Breast epithelium (tissue), 4 donors: ENCODE results near the gene MAPKAP1. TPM values are rescaled to one million over a fixed set of nuclear protein-coding genes. Genes with fewer than 3 reads are reported as not detected.

Source experiments
- DNase-seq, 2 donors: peaks; one replicate each; pipeline ENCODE4 v3.0.0-alpha.2; 2019; ENCODE audit warnings: low spot score in 2 of 2
- H3K27ac ChIP-seq, 2 donors: fragments of 200-600 bp; sonication (generic) in 1 of 2; one replicate each; pipeline ENCODE4 v1.5.1; 2016 to 2019; ENCODE audit warnings: mild to moderate bottlenecking in 1 of 2
- H3K27me3 ChIP-seq, 2 donors: fragments of 200-600 bp; sonication (generic) in 1 of 2; one replicate each; pipeline versions ENCODE4 v1.5.1 to v1.6.0; 2017 to 2019; ENCODE audit warnings: control low read depth in 1 of 2, mild to moderate bottlenecking in 1 of 2
- H3K36me3 ChIP-seq: fragments of 200-600 bp; one replicate; pipeline ENCODE4 v1.5.1; 2019
- H3K4me1 ChIP-seq, 2 donors: fragments of 200-600 bp; sonication (generic); one replicate each; pipeline ENCODE4 v1.5.1; 2016 to 2019; ENCODE audit warnings: control low read depth in 1 of 2
- H3K4me3 ChIP-seq, 3 donors: fragments of 200-600 bp; sonication (generic); 1 replicate in 2 of 3; 2 replicates in 1 of 3; pipeline ENCODE4 v1.5.1; 2016 to 2019; ENCODE audit warnings: mild to moderate bottlenecking in 3 of 3, moderate library complexity in 2 of 3
- H3K9me3 ChIP-seq, 2 donors: fragments of 200-600 bp; sonication (generic) in 1 of 2; one replicate each; pipeline ENCODE4 v1.5.1; 2016 to 2019; ENCODE audit warnings: control low read depth in 1 of 2
- POLR2A ChIP-seq: fragments of 450-650 bp; IDR thresholded peaks from one replicate; pipeline ENCODE4 v1.6.1; 2016; ENCODE audit warnings: antibody characterized with exemption, mild to moderate bottlenecking, moderate library complexity
- POLR2AphosphoS5 ChIP-seq, 3 donors: sonication (generic); formaldehyde crosslinking; IDR thresholded peaks; one replicate each; pipeline ENCODE4 v1.6.1; 2017; ENCODE audit warnings: antibody characterized with exemption in 3 of 3
- intact Hi-C: fragments of 100-400 bp; cut with DNase I; formaldehyde crosslinking; loops from one replicate; pipeline ENCODE4 v1.15.1; 2023; ENCODE audit warnings: low total_unique reads
- total RNA-seq, 3 donors: library from RNA; depleted of rRNA; stranded (reverse); fragments of >200 nt; gene quantifications; one replicate each; pipeline ENCODE4 v1.1.0, GENCODE V29; 2016
- TF ChIP-seq, protein P1 (sequence below), 3 donors: fragments of 450-650 bp; IDR thresholded peaks; one replicate each; pipeline ENCODE4 v1.5.1; 2016 to 2017; ENCODE audit warnings: antibody characterized with exemption in 3 of 3, mild to moderate bottlenecking in 3 of 3, moderate library complexity in 3 of 3

MAPKAP1 gene
- total RNA-seq, 3 donors from 2014 or later: 61.3 to 81.9 (median 78.6) TPM

- H3K4me3 ChIP-seq: no peak overlapping the region
- H3K27ac ChIP-seq: no peak overlapping the region
- TF ChIP-seq POLR2A (no peak), POLR2AphosphoS5 (IDR thresholded peaks at IDR 0.05) (no peak)
- TF ChIP-seq, protein P1, sequence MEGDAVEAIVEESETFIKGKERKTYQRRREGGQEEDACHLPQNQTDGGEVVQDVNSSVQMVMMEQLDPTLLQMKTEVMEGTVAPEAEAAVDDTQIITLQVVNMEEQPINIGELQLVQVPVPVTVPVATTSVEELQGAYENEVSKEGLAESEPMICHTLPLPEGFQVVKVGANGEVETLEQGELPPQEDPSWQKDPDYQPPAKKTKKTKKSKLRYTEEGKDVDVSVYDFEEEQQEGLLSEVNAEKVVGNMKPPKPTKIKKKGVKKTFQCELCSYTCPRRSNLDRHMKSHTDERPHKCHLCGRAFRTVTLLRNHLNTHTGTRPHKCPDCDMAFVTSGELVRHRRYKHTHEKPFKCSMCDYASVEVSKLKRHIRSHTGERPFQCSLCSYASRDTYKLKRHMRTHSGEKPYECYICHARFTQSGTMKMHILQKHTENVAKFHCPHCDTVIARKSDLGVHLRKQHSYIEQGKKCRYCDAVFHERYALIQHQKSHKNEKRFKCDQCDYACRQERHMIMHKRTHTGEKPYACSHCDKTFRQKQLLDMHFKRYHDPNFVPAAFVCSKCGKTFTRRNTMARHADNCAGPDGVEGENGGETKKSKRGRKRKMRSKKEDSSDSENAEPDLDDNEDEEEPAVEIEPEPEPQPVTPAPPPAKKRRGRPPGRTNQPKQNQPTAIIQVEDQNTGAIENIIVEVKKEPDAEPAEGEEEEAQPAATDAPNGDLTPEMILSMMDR (IDR thresholded peaks at IDR 0.05): no peak
- intact Hi-C loops: no loop called here
- H3K4me1 ChIP-seq: no peaks in the 10 kb centered on the region
- no peaks in the 10 kb centered on the region for H3K36me3 ChIP-seq
- no peak for DNase-seq
- no peaks in the 10 kb centered on the region for H3K27me3 ChIP-seq
- no peaks in the 10 kb centered on the region for H3K9me3 ChIP-seq
These were observed 89.9 kb downstream of the MAPKAP1 start for GRCh38 chr9:125617087-125617486.

DNA sequence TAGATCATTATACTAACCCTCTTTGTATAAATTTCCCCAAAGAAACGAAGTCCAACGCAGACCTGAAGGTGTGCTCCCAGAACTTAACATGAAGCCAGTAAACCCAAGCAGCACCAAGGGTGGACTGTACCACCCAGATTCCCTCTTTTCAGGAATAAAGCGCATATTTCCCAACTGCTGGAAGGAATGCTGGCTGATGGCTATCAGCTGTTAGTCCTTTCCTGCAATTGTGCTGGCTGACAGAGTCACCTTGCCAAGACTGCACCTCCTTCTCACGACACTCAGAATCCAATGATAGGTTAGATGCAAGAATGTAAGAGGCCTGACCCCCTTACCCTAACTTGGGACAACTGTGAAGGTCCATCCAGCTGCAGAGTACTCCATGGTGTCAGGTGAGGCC lies 93.9 kb downstream of the MAPKAP1 start:
- Histone ChIP-seq H3K27me3 (no peaks in the 10 kb centered on the region), H3K4me1 (no peaks in the 10 kb centered on the region), H3K9me3 (no peaks in the 10 kb centered on the region), H3K27ac (no peak overlapping the region), H3K36me3 (no peaks in the 10 kb centered on the region), H3K4me3 (no peak overlapping the region)
- no peak for DNase-seq
- TF ChIP-seq POLR2A: no peak
- TF ChIP-seq POLR2AphosphoS5 (IDR thresholded peaks at IDR 0.05): no peak
- TF ChIP-seq, protein P1 (IDR thresholded peaks at IDR 0.05): no peak
- intact Hi-C loops: no loop called here

DNA sequence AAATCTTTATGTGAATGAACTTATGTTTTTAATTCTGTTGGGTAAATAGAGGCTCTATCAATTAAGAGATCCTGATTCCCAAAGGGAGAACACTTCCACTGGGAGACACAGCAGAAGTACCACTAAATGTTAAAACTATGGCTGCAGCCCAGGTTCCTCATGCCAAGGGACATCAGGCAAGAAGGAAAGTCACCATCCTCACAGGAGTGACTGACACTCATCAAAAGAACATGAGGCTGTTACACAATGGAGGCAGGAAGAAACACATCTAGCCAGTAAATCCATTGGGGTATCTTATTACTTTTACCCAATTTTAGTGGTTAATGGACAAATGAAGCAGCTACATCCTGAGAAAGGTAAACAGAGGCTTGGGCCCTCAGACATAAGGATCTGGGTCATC lies 94.4 kb downstream of the MAPKAP1 start:
- no peak overlapping the region for H3K27ac ChIP-seq
- no peaks in the 10 kb centered on the region for H3K4me1 ChIP-seq
- TF ChIP-seq, protein P1 (IDR thresholded peaks at IDR 0.05): no peak
- TF ChIP-seq POLR2A: no peak
- no peak for TF ChIP-seq POLR2AphosphoS5 (IDR thresholded peaks at IDR 0.05)
- no peaks in the 10 kb centered on the region for H3K36me3 ChIP-seq
- no peak overlapping the region for H3K4me3 ChIP-seq
- intact Hi-C loops: no loop called here
- no peaks in the 10 kb centered on the region for H3K9me3 ChIP-seq
- no peak for DNase-seq
- H3K27me3 ChIP-seq: no peaks in the 10 kb centered on the region

- Histone ChIP-seq H3K36me3 (no peaks in the 10 kb centered on the region), H3K27ac (no peak overlapping the region), H3K9me3 (no peaks in the 10 kb centered on the region), H3K4me3 (no peak overlapping the region), H3K27me3 (no peaks in the 10 kb centered on the region), H3K4me1 (no peaks in the 10 kb centered on the region)
- TF ChIP-seq POLR2A (no peak), POLR2AphosphoS5 (IDR thresholded peaks at IDR 0.05) (no peak)
- TF ChIP-seq, protein P1 (IDR thresholded peaks at IDR 0.05): no peak
- DNase-seq: no peak
- intact Hi-C loops: no loop called here
These were observed 95.8 kb downstream of the MAPKAP1 start for GRCh38 chr9:125611121-125611765.

DNA sequence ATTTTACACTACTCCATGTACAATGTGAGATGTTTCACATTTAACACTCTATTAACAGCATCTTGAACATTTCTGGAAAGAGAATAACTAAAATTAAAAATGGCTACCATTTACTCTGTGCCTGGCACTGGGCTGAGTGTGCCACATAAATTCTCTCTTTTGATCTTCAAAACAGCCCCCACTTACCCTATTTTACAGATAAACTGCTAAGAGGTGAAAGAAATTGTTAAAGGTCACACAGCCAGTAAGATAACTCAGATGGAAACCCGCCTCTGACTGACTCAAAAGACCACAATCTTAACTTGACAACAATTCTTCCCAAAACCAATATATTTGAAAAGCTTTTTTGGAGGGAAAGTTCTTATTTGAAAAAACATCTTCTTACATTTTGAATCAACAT lies 97.3 kb downstream of the MAPKAP1 start:
- TF ChIP-seq, protein P1 (IDR thresholded peaks at IDR 0.05): no peak
- TF ChIP-seq POLR2AphosphoS5 (IDR thresholded peaks at IDR 0.05): no peak
- no peak for TF ChIP-seq POLR2A
- intact Hi-C loops: no loop called here
- no peak overlapping the region for H3K4me3 ChIP-seq
- H3K27me3 ChIP-seq: no peaks in the 10 kb centered on the region
- no peaks in the 10 kb centered on the region for H3K4me1 ChIP-seq
- no peaks in the 10 kb centered on the region for H3K36me3 ChIP-seq
- no peaks in the 10 kb centered on the region for H3K9me3 ChIP-seq
- no peak for DNase-seq
- H3K27ac ChIP-seq: no peak overlapping the region
